Endothelial cell of umbilical vein (primary cell): Measurements from ENCODE around the gene PIK3C2G. TPM values are rescaled to one million over a fixed set of nuclear protein-coding genes. Genes with fewer than 3 reads are reported as not detected.

Source experiments
- BruUV-seq: library from RNA; stranded (reverse); fragments of 400-500 nt; replicated peaks from 2 replicates; lab custom pipeline; 2021; lab: Mats Ljungman, UMichigan
- CTCF ChIA-PET: fragments of 300-600, 350-600 bp; sonication (Branson Sonifier 250); formaldehyde crosslinking; loops from one replicate; lab custom pipeline; 2021; ENCODE audit warnings: antibody characterized with exemption, inconsistent platforms; lab: Charles Lee
- POLR2A ChIA-PET: fragments of 300-600, 350-600 bp; sonication (Branson Sonifier 250); formaldehyde crosslinking; loops from one replicate; lab custom pipeline; 2021; ENCODE audit warnings: antibody characterized with exemption, inconsistent platforms; lab: Charles Lee
- DNase-seq: peaks from one replicate; pipeline ENCODE4 v3.0.0-alpha.2; 2011; ENCODE audit warnings: low read depth, low spot score
- FAIRE-seq: peaks from 2 replicates; lab custom pipeline; 2011; peaks lifted over from hg19 to GRCh38; lab: Jason Lieb, UNC
- H2AFZ ChIP-seq: 2 replicates; pipeline ENCODE4 v1.6.0; 2012; ENCODE audit warnings: low read depth, low read length, control low read depth, inconsistent platforms
- H3K27ac ChIP-seq: 2 replicates; pipeline ENCODE4 v1.5.1; 2011; ENCODE audit warnings: low read depth, mild to moderate bottlenecking, control low read depth, low read length, moderate library complexity; ENCODE audit not compliant: insufficient read depth
- H3K27me3 ChIP-seq, 2 experiments: 2 replicates each; pipeline versions ENCODE4 v1.6.0 to v1.6.1; 2011; ENCODE audit warnings: low read length in 2 of 2, mixed read lengths in 1 of 2; ENCODE audit not compliant: control insufficient read depth in 2 of 2, insufficient read depth in 2 of 2
- H3K36me3 ChIP-seq, 2 experiments: 2 replicates in 1 of 2; 3 replicates in 1 of 2; pipeline ENCODE4 v1.5.1; 2011; ENCODE audit warnings: low read length in 2 of 2, mild to moderate bottlenecking in 1 of 2, moderate library complexity in 1 of 2; ENCODE audit not compliant: control insufficient read depth in 2 of 2, insufficient read depth in 2 of 2; ENCODE audit errors: extremely low read depth in 1 of 2
- H3K4me1 ChIP-seq: 3 replicates; pipeline ENCODE4 v1.5.1; 2011; ENCODE audit warnings: mild to moderate bottlenecking, low read length; ENCODE audit not compliant: control insufficient read depth, insufficient read depth; ENCODE audit errors: extremely low read depth
- H3K4me2 ChIP-seq: 2 replicates; pipeline ENCODE4 v1.6.1; 2011; ENCODE audit warnings: low read length, control low read depth, mixed read lengths; ENCODE audit not compliant: insufficient read depth
- H3K4me3 ChIP-seq, 3 experiments: fragments of 200-600 bp in 1 of 3; sonication (generic), shearing (Covaris generic) in 1 of 3; replicated peaks in 1 of 3; 2 replicates each; pipeline ENCODE4 v1.5.1; 2011 to 2016; ENCODE audit warnings: control low read depth in 3 of 3, low read length in 3 of 3, mild to moderate bottlenecking in 2 of 3, inconsistent platforms in 1 of 3, low read depth in 1 of 3, moderate library complexity in 1 of 3; ENCODE audit not compliant: insufficient read depth in 1 of 3
- H3K79me2 ChIP-seq: 2 replicates; pipeline ENCODE4 v1.6.0; 2012; ENCODE audit warnings: low read length, inconsistent platforms; ENCODE audit not compliant: control insufficient read depth, insufficient read depth
- H3K9ac ChIP-seq: replicated peaks from 2 replicates; pipeline ENCODE3; 2011; ENCODE audit warnings: low read length, control low read depth; ENCODE audit not compliant: insufficient read depth; ENCODE audit errors: extremely low read depth
- H3K9me1 ChIP-seq: replicated peaks from 3 replicates; pipeline ENCODE4 v1.6.0; 2011; ENCODE audit warnings: mild to moderate bottlenecking, low read length; ENCODE audit not compliant: control insufficient read depth, insufficient read depth; ENCODE audit errors: extremely low read depth
- H3K9me3 ChIP-seq: replicated peaks from 2 replicates; pipeline ENCODE4 v1.5.1; 2012; ENCODE audit warnings: low read length, inconsistent platforms; ENCODE audit not compliant: control insufficient read depth, insufficient read depth
- H4K20me1 ChIP-seq: replicated peaks from 2 replicates; pipeline ENCODE3; 2011; ENCODE audit warnings: mild to moderate bottlenecking, low read length; ENCODE audit not compliant: control insufficient read depth, insufficient read depth; ENCODE audit errors: extremely low read depth
- EZH2 ChIP-seq: IDR thresholded peaks from 2 replicates; pipeline ENCODE4 v1.6.1; 2012; ENCODE audit warnings: borderline replicate concordance, low read depth, mild to moderate bottlenecking, moderate library complexity, low read length, inconsistent platforms; ENCODE audit not compliant: severe bottlenecking
- GATA2 ChIP-seq: IDR thresholded peaks from 2 replicates; pipeline ENCODE4 v1.7.0; 2011; ENCODE audit warnings: low read depth, mild to moderate bottlenecking, moderate library complexity, mixed read lengths, low read length; ENCODE audit not compliant: insufficient read length, insufficient read depth
- JUN ChIP-seq: IDR thresholded peaks from 2 replicates; pipeline ENCODE4 v1.6.1; 2011; ENCODE audit warnings: borderline replicate concordance, low read depth; ENCODE audit not compliant: insufficient read length, insufficient read depth
- MYC ChIP-seq: IDR thresholded peaks from one replicate; pipeline ENCODE4 v1.6.1; 2011; ENCODE audit warnings: mild to moderate bottlenecking, low read depth, low read length
- POLR2AphosphoS5 ChIP-seq: IDR thresholded peaks from 2 replicates; pipeline ENCODE4 v1.6.1; 2012; ENCODE audit warnings: low read depth, mild to moderate bottlenecking, control low read depth, low read length, moderate library complexity; ENCODE audit not compliant: insufficient read depth
- dilution Hi-C: fragments of 300-500 bp; cut with MboI; formaldehyde crosslinking; loops from one replicate; pipeline ENCODE4 v1.15.0; 2019; ENCODE audit warnings: low sequenced_read_pairs; ENCODE audit not compliant: extremely low pct_ligation_motif_present
- intact Hi-C: fragments of 100-400 bp; cut with micrococcal nuclease; formaldehyde crosslinking; loops from one replicate; pipeline ENCODE4 v1.10.0; 2022
- polyA plus RNA-seq, 4 experiments: library from polyadenylated mRNA; depleted of rRNA in 3 of 4; stranded (reverse) in 3 of 4; unstranded in 1 of 4; fragments of >200 nt; gene quantifications; 2 replicates each; pipeline versions ENCODE4 v1.2.1 to v1.2.3, GENCODE V29; 2011 to 2012; ENCODE audit warnings: missing spikeins in 1 of 4
- total RNA-seq: library from RNA; stranded (reverse); gene quantifications from 2 replicates; pipeline ENCODE4 v1.2.3, GENCODE V29; 2021

Gene PIK3C2G
- total and polyA plus RNA-seq, 2 donors (not counting 3 experiments of a cell fraction or from before 2014, with no cell fraction given): not detected

GRCh38 chr12:18332173-18332572 lies 70.9 kb downstream of the PIK3C2G start:
- no peak overlapping the region for H3K4me3 ChIP-seq
- H3K9ac ChIP-seq: no peak overlapping the region
- no peaks in the 10 kb centered on the region for H3K79me2 ChIP-seq
- H3K9me1 ChIP-seq: no peaks in the 10 kb centered on the region
- no peak overlapping the region for H2AFZ ChIP-seq
- H3K9me3 ChIP-seq: no peaks in the 10 kb centered on the region
- H3K4me1 ChIP-seq: no peaks in the 10 kb centered on the region
- FAIRE-seq (no peak), DNase-seq (no peak)
- dilution Hi-C loops: no loop called here
- no peak for TF ChIP-seq MYC
- no peak for TF ChIP-seq GATA2
- ChIA-PET CTCF (interaction anchor here (1.0 to 2.5 kb wide), 3 partner anchors 12 to 82 kb away, joined by 4 to 14 read pairs (median 5); no protein-coding TSS in a partner anchor), POLR2A (no interaction called here)
- no peaks in the 10 kb centered on the region for H3K36me3 ChIP-seq
- H3K27ac ChIP-seq: no peak overlapping the region
- H3K27me3 ChIP-seq: no peaks in the 10 kb centered on the region
- intact Hi-C loops: no loop called here
- no peak overlapping the region for H3K4me2 ChIP-seq
- no TSS peak for BruUV-seq
- no peaks in the 10 kb centered on the region for H4K20me1 ChIP-seq

- Histone ChIP-seq H3K27ac (no peak overlapping the region), H3K36me3 (no peaks in the 10 kb centered on the region), H2AFZ (no peak overlapping the region), H4K20me1 (no peaks in the 10 kb centered on the region), H3K9ac (no peak overlapping the region), H3K9me3 (no peaks in the 10 kb centered on the region), H3K9me1 (no peaks in the 10 kb centered on the region), H3K4me3 (no peak overlapping the region), H3K79me2 (no peaks in the 10 kb centered on the region), H3K27me3 (no peaks in the 10 kb centered on the region), H3K4me1 (no peaks in the 10 kb centered on the region), H3K4me2 (no peak overlapping the region)
- TF ChIP-seq POLR2AphosphoS5: no peak
- TF ChIP-seq EZH2: no peak
- TF ChIP-seq JUN: no peak
- no peak for TF ChIP-seq MYC
- POLR2A ChIA-PET: no interaction called here
- no peak for FAIRE-seq
- intact Hi-C loops: no loop called here
- DNase-seq: no peak
- dilution Hi-C loops: no loop called here
- no TSS peak for BruUV-seq
- CTCF ChIA-PET: no interaction called here
Measured at GRCh38 chr12:18339633-18340032, 78.3 kb downstream of the PIK3C2G start.
